ENCODE results near the gene ATXN7L2.

Gene ATXN7L2

GRCh38 chr1:109475261-109475660, 8.4 kb upstream of the ATXN7L2 start:
- no peak for DNase-seq (ENCODE audit: low read depth in 2 of 2)

GRCh38 chr1:109476825-109477224, 6.9 kb upstream of the ATXN7L2 start:
- no peak for DNase-seq (ENCODE audit: low read depth in 2 of 2)

DNA sequence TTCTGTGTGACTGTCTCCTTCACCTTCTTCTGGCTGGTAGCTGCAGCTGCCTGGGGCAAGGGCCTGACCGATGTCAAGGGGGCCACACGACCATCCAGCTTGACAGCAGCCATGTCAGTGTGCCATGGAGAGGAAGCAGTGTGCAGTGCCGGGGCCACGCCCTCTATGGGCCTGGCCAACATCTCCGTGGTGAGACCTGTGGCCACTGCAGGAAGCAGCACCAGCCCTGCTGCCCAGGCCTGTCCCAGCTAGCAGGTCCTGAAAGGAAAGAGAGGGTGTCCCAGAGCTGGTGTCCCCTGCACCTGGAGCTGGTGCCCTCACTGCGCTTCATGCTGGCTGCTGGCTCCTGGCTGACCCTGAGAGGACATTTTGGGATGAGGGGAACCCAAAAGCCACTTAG, 5.9 kb upstream of the ATXN7L2 start:
- DNase-seq (ENCODE audit: low read depth in 2 of 2), result no peak

- DNase-seq (ENCODE audit: low read depth in 2 of 2), result no peak
Observed at GRCh38 chr1:109478806-109479205, 4.9 kb upstream of the ATXN7L2 start.

DNA sequence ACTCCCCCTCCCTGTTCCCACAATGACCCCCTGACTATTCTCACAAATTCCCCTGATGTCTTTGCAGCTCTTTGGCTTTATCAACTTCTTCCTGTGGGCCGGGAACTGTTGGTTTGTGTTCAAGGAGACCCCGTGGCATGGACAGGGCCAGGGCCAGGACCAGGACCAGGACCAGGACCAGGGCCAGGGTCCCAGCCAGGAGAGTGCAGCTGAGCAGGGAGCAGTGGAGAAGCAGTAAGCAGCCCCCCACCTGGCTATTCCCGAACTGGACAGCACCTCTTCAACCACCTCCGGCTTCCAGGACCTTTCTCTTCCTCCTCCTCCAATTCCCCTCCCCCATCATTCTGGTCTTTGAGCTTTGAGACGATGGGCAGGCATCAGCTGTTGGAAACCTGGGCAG, 4.4 kb upstream of the ATXN7L2 start:
- no peak for DNase-seq (ENCODE audit: low read depth in 2 of 2)

DNA sequence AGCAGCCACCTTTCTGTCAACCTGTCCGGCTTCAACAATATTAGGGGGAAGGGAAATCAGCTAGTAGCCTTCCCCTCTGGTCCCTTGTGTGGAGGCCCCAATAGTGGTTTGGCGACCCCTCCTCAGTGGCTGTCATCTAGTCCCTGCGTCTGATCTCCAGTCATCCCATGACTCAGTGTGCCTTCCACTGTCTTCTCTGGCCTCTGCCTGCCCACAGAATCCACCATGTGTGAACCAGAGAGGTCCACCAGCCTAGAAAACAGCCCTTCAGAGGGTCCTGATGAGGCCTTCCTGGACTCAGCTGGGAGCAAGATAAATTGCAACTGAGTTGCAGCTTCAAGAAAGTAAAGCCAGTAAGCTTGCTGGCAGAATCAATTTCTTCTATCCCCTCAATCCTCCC, 3.8 kb upstream of the ATXN7L2 start:
- no peak for DNase-seq (ENCODE audit: low read depth in 2 of 2)

DNA sequence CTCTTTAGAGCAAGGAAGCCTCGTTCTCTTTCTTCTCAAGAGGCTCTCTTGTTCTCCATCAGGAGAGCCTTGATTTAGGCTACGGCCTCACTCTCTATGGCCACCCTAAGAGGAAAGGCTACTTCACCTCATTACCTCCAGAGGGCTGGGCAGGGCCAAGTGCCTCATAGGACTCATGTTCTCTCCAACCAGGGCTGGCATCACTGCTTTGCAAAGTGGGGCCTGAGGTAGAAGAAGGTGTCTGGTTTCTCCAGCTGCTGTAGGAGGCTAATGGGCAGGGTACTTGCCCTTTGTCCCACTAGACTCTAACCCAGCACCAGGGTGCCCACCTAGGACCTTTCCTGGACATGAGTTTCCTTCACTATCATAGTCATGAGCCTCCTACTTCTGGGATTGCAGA, 2.1 kb upstream of the ATXN7L2 start:
- no peak for DNase-seq (ENCODE audit: low read depth in 2 of 2)

DNA sequence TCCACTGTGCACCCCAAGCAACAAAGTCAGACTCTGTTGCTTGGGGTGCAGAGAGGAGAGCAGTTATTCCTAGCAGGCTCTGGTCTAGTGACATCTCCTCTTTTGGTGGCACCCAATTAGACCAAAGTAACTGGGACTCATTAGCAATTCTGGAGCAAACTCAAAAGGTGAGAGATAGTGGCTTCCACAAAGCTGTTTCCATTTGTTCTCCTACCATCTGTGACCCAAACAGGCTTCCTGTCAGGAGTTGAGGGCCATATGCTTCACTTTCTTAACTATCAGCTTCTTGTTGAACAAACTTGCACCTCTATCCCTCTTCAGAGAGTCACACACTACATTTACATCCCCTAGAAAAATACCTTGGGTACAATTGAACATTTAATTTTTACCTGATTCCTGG, 1.5 kb upstream of the ATXN7L2 start:
- no peak for DNase-seq (ENCODE audit: low read depth in 2 of 2)

- no peak for DNase-seq (ENCODE audit: low read depth in 2 of 2)
Observed at GRCh38 chr1:109482791-109483671, 674 bp upstream of the ATXN7L2 start.

GRCh38 chr1:109484519-109484975, 842 bp downstream of the ATXN7L2 start:
- no peak for DNase-seq (ENCODE audit: low read depth in 2 of 2)

DNA sequence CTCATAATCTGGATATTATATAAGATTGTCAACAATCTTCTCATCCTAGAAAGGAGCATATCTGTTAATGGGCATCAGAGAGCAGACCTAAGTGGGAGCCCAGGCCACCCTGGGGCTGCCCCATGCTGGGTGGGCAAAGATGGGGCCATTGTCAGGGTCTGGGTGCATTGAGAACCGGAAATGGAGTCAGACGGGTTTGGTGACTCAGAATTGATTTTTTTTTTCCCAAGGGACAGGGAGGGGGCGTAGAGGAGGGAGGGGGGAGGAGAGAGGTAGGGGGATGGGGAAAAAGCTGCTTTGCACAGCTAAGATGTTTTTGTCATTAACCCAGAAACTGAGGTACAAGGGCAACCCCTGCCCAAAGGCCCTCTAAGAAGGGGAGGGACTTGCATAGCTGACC, 1.3 kb downstream of the ATXN7L2 start:
- DNase-seq (ENCODE audit: low read depth in 2 of 2), result no peak

DNA sequence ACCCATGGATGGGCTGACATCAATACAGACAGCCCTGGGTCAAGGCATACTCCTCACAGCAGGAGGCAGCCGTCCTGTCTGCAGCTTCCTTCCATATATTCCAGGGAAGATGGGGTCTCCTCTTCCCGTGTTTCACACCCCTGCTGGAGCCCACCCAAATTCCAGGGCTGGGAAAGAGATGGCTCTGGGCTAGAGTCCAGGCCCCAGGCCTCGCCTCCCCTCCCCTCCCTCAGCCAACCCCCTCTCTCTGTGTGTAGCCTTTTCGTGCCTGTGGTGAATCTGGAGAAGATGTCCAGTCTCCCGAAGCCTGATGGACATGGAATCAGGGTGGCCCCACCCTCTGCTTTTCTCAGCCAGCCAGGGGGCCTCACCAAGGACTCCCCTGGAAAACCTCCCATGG, 3.6 kb downstream of the ATXN7L2 start:
- no peak for DNase-seq (ENCODE audit: low read depth in 2 of 2)

- DNase-seq (ENCODE audit: low read depth in 2 of 2), result no peak
Observed at GRCh38 chr1:109488201-109488600, 4.5 kb downstream of the ATXN7L2 start.

DNA sequence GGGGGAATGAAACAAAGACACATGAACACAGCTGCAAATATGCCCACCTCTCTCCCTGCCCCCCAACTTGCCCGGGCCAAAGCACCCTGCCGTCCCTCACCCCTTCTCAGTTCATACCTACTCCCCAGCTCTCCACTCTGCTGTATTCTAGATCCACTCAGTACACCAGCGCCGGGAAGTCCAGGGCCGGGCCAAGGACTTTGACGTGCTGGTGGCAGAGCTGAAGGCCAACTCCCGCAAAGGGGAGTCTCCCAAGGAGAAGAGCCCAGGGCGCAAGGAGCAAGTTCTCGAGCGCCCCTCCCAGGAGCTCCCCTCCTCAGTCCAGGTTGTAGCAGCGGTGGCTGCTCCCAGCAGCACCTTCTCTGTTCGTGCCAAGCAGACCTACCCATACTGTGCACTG, 5.0 kb downstream of the ATXN7L2 start:
- DNase-seq (ENCODE audit: low read depth in 2 of 2), result no peak

- peak in 1 of 2 donors; percentile 61 for DNase-seq (ENCODE audit: low read depth in 2 of 2)
Observed at GRCh38 chr1:109490029-109490933, 6.6 kb downstream of the ATXN7L2 start.

DNA sequence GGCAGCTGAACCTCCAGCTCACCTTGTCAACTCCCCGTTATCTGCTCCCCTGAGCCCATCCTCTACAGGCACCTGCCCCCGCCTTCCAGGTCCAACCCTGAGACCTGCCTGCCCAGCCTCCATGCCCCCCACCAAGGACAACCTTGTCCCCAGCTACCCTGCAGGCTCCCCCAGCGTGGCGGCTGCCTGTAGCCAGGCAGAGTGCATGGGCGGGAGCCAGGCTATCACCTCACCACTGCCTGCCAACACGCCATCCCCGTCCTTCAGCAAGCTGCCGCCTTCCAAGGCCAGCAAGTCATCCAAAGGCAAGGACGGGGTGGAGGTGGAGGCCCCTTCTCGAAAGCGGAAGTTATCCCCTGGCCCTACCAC, 7.2 kb downstream of the ATXN7L2 start:
- DNase-seq (ENCODE audit: low read depth in 2 of 2), result no peak

DNA sequence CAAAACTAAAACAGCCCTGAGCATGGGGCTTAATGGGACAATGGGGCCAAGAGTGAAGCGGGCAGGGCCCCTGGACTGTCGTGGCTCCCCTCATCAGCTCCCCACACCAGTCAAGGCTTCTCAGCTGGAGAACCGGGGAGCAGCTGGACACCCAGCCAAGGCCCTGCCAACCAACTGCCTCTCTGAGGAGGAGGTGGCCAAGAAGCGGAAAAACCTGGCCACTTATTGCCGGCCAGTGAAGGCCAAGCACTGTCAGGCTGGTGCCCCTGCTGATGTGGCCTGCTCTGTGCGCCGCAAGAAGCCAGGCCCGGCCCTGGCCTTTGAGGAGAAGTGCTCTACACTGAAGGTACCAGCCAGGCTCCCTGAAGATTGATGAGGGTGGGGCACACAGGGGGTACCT, 7.7 kb downstream of the ATXN7L2 start:
- no peak for DNase-seq (ENCODE audit: low read depth in 2 of 2)

GRCh38 chr1:109492779-109493178, 9.1 kb downstream of the ATXN7L2 start:
- DNase-seq (ENCODE audit: low read depth in 2 of 2), result no peak

DNA sequence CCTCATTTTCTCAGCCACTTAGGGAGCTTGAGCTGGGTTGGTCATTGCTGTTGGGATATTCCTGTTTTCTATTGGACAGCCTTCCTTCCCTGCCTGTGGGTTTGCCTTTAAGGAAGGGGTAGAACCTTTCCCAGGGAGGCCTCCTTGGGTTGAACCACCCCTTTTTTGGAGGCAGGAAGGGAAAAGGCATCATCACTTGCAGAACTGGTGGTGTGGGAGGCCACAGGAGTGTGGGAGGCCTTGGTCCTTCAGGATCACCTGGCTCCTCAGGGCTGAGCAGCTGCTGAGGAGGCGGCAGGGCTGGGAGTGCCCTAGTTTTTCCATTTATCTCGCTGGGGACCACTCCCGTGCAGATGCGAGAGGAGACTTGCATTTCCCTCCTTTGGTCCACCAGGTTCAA, 9.5 kb downstream of the ATXN7L2 start:
- no peak for DNase-seq (ENCODE audit: low read depth in 2 of 2)

DNA sequence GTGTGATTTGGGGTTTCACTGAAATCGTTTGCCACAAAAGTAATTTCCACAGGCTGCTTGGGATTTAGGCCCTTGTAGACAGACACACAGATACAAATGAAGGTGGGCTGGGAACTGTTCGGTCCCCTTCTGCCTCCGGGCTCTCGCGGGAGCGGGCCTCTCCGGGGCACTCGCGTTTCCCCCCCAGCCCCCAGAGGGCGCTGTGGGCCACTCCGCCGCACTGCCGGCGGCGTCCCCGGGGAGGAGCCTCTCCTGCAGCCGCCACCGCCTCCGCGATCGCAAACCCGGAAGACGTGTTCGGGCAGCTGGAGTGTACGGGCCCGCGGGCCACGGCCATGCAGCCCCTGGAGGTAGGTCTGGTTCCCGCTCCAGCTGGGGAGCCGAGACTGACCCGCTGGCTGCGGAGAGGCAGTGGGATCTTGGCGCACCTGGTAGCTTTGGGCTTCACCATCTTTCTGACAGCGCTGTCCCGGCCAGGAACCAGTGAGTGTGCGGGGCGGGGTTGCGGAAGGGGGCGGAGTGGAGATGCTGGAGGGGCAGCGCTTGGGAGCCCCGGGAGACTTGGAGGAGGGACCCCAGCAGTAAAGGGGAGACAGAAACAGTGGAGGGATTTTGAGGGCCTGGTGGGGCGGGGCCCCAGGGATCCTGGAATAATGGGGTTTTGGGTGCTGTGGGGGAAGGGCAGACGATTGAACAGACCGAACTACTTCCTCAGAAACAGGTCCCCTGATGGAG, 10.3 kb downstream of the ATXN7L2 start, which contains the start of gene CYB561D1:
Gene CYB561D1, plus strand, starts transcription at position 290 of the 735 bp plus-strand sequence. Its CDS starts 46 bp downstream, at position 336.
- DNase-seq (ENCODE audit: low read depth in 2 of 2), result peak; percentile 77 to 86

- DNase-seq (ENCODE audit: low read depth in 2 of 2), result no peak
Observed at GRCh38 chr1:109495738-109496137, 12.0 kb downstream of the ATXN7L2 start.
